GM19395 (cell line): ENCODE data around the gene COMMD7.
"Not testable (repeated sequence)": the region's sequence is repeated elsewhere in the genome, so short reads cannot be mapped to it uniquely, and the experiment has no call there.

Experiments
- ATAC-seq: cut with Tn5 transposase; IDR thresholded peaks from one replicate; pipeline ENCODE4 v1.9.1; 2021; ENCODE audit warnings: mild to moderate bottlenecking, moderate library complexity; ENCODE audit not compliant: unreplicated experiment

COMMD7 gene

DNA sequence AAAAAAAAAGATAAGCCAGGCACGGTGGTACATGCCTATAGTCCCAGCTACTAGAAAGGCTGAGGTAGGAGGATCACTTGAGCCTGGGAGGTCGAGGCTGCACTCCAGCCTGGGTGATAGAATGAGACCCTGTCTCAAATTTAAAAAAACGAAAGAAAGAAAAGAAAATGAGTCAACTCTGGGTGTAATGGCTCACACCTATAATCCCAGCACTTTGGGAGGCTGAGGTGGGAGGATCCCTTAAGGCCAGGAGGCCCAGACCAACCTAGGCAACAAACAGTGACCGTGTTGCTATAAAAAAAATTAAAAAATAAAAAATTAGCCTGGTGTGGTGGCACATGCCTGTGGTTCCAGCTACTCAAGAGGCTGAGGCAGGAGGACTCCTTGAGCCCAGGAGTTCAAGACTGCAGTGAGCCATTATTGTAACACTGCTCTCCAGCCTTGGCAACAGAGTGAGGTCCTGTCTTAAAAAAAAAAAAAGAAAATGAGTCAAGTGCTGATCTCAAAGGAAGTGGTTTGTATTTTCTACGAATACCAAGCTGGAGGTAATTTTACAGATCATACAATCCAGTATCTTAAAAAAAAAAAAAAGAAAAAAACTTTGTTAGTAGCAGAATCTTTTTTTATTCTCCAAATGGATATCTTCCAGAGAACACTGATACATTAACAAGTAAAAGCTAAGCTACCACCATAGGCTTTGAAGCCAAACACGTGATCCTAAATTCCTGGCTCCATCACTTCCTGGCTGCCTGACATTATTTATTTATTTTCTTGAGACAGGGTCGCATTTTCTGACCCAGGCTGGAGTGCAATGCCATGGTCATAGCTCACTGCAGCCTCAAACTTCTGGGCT is 5.7 kb downstream of the COMMD7 start:
- no peak for ATAC-seq

DNA sequence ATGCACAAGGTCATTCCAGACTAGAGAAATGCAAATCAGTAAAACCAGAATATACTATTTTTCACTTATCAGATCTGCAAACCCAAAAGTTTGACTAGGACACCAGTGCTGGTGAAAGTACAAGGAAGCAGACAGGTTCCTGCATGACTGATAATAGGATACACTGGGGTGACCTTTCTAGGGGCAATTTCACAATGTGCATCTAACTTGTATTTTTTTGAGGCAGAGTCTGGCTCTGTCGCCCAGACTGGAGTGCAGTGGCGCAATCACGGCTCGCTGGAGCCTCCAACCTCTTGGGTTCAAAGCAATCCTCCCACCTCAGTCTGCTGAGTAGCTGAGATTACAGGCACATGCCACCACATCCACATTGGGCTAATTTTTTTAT is 11.4 kb downstream of the COMMD7 start:
- no peak for ATAC-seq

DNA sequence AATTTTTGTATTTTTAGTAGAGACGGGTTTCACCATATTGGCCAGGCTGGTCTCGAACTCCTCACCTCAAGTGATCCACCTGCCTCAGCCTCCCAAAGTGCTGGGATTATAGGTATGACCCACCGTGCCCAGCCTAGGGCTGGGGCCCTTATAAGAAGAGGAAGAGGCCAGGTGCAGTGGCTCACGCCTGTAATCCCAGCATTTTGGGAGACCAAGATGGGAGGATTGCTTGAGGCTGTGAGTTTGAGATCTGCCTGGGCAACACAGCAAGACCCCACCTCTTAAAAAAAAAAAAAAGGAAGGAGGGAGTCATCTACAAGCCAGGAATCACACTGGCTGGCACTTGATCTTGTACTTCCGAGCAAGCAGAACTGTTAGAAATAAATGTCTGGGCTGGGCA is 13.9 kb downstream of the COMMD7 start:
- not testable (repeated sequence) for ATAC-seq

DNA sequence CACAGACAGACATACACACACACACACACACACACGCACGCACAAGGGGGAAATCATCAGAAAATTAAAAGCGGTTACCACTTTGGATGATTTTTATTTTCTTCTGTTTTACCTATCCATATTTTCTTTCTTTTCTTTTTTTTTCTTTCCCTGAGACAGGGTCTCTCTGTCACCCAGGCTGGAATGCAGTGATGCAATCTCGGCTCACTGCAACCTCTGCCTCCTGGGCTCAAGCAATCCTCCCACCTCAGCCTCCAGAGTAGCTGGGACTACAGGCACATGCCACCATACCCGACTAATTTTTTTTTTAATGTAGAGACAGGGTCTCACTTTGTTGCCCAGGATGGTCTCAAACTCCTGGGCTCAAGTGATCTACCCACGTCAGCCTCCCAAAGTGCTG is 14.8 kb downstream of the COMMD7 start:
- not testable (repeated sequence) for ATAC-seq

DNA sequence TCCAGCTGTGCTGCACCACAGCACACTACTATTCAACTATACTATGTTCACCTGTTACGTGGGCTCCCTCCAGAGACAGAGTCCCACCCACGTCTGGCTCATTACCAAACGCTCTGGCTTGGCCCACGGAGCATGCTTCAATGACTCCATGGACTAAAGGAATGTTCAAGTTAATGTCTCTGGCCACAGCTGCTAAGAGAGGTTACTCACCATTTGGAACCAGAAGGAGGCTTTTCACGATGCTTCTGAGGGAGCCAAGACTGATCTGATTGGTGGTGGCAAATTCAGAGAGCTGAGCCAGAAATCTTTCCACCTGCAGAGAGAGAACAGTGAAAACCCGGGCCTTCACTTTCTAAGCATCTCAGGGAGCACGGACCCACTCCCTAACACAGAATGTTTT is 15.6 kb downstream of the COMMD7 start:
- no peak for ATAC-seq

DNA sequence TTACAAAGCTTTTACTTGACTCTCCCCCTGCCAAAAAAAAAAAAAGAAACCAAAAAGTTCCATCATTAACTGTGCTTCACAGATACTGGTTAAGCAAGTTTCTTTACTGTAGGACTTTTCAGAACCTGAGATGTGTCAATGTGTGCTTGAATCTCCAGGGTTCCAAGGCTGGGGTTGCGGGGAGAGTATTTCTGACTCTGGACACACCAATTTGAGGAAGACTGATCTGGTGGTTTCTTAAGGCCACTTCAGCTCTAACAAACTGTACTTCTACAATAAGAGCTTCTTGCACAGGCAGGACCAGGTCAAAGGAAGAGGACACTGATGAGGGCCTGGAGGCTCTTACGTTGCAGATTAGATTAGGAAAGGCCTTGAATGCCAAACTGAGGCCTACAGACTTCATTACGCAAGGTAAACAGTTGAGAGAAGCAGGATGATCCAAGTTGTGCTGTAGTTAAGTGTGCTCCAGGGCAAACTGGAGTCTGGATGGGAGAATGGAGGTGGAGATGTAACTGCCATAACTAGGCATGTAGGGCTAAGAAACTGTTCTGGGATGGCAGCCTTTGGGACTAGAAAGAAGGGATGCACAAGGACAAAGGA is 24.4 kb downstream of the COMMD7 start:
- ATAC-seq = no peak

DNA sequence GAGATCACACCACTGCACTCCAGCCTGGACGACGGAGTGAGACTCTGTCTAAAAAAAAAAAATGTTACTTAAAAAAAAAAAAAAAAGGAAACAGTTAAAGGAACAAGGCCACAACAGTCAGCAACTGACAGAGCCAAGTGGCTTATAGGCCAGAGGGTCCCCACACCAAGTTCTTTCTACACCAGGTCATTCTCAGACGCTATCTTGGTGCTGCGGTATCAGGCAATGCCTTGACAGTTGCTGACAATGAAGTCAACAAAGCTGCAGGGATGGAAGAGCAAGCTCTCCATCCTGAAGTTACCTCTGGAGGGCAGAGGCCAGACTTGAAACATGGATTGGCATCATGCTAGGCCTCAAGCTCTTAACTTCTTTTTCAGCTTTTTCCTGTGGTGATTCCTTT is 31.9 kb downstream of the COMMD7 start:
- ATAC-seq = no peak

DNA sequence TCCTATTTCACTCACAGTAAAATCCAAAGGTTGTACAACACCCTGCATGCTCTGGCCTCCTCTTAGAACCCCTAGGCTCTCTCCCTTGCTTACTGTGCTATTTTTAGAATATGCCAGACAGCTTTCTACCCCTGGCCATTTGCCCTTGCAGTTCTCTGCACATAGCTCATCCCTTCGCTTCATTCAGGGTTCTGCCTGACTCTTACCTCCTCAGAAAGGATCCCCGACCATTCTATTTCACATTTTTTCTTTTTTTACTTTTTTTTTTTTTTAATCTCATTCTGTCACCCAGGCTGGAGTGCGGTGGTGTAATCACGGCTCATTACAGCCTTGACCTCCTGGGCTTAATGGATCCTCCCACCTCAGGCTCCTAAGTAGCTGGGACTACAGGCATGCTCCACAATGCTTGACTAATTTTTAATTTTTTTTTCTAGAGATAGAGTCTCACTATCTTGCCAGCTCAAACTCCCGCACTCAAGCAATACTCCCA is 33.6 kb downstream of the COMMD7 start:
- no peak for ATAC-seq

DNA sequence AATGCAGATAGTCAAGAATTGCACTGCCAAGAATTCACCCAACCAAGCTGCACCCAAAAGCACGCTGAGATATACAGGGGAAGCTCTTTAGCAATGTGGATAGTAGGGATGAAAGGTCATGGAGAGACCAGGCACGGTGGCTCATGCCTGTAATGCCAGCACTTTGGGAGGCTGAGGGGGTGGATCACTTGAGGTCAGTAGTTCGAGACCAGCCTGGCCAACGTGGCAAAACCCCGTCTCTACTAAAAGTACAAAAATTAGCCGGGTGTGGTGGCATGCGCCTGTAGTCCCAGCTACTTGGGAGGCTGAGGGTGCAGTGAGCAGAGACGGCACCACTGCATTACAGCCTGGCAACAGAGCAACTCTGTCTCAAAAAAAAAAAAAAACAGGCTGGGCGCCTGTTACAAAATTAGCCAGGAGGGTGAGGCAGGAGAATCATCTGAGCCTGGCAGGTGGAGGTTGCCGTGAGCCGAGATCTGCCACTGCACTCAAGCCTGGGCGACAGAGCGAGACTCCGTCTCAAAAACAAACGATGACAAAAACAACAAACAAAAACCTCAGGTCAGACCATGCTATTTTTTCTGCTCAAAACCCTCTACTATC is 34.1 kb downstream of the COMMD7 start:
- not testable (repeated sequence) for ATAC-seq

DNA sequence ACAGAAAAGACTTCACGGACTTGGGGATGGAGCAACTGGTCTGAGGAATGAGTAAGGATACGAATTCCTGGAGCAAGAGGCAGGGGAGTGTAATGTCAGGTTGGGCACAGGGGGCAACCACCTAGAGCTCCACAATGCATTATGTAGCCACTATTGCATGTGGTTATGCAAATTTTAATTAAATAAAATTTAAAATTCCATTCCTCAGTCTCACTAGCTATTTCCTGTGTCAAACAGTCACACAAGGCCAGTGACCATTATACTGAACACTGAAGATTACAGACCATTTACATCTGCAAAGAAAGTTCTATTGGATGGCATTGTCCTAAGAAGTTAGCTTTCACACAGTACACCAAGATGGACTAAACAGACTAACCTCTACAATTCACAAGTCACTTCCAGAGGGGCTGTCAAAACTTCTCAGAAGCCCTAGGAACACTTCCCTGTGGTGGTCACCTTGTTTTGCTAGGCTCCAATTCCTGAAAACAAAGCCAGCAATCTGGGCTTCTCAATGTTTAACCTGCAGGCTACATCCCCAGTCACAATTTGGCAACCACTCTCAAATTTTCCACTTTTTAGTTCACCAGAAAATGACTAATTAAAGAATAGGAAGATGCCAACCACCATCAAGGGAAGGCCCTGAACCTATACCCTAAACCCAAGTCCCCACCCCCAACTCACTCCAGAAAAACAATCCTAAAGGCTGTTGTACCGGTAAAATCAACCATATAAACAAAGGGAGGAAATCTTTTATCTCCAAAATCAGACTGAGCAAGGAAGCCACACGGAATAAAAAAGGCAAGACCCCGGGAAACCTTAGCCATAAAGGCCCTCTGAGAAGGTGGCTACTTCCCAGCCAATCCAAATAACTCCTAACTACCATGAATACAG is 35.3 kb downstream of the COMMD7 start:
- no peak for ATAC-seq

DNA sequence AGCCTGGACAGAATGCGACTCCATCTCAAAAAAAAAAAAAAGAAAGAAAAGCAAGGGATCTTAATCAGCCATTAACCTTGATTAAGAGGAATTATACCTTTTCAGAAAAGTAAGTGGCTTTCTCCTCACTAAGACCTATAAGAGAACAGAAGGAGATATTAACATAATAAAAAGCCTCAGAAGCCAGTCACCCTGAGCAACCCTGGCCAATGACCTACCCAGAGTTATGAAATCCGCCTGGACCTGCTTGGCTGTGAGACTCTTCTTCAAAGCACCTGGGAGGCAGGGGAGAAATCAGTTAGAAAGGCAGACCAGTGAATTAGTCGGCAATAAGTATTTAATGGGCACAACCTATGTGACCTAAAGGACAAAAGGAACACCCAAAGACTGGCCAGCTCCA is 36.8 kb downstream of the COMMD7 start:
- ATAC-seq = no peak

DNA sequence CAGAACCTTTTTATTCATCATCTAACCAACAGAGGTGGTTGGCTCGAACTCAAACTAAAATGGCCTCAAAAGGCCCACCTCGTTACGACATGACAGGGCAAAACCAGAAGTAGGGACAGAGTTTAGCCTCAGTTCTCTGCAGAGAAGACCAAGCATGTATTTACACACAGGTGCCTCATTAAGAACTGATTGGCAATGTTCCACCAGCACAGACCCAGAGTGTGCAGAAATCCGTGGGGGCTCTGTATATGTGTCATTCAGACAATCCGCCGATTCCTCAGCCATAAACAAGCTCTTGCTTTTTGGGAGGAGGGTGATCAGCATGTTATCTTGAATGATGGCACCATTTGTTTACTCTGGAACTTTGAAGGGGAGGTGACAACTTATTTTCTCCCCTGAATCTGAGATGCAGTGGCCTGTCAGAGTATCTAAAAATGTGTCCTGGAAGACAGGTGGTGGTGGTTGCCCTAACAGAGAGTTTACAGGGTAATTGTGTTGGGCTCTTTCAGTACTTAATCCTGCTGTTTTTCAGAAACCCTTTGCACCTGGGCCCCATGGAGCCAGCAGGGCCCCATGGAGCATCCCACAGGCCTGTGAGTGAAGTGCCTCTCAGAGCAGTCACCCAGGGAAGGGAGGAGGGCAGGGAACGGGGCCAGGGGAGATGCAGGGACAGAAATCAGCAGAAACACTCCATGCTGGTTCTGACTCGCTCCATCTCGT is 40.4 kb downstream of the COMMD7 start:
- ATAC-seq = no peak

DNA sequence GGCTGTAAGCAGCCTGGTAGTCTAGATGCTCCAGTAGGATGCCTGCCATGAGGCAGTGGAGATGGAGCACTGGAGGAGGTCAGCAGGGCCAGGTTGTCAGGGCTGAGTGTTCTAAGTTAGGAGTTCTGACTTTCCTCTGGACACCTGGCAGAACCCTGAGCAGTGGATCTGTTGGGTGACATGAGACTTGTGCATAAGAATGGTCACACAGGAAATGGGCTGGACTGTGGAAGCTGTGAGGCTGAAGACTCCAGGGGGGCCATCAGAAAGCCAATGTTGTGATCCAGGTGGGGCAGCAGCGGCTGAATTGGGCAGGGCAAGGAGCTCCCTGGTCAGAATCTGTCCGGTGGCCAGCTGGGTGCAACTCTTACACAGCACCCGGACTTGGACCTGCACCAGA is 45.7 kb downstream of the COMMD7 start:
- no peak for ATAC-seq

DNA sequence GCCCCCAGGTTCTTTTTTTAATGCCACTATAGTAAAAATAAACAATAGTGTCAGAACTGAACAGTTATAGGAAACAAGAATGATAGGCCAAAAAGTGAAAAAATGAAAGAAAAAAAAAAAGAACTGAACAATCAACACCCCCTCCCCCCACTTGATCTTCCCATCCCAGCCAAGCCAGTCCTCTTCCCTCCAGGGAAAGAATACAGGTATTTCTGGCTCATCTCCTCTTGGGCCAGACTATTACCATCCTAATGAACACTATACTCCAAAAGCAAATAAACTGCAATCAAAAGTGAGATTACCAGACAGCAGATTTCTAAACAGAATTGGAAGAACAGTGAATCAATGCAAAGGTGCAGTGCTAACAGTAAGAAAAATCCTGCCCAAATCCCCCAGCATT is 48.2 kb downstream of the COMMD7 start:
- ATAC-seq = no peak

DNA sequence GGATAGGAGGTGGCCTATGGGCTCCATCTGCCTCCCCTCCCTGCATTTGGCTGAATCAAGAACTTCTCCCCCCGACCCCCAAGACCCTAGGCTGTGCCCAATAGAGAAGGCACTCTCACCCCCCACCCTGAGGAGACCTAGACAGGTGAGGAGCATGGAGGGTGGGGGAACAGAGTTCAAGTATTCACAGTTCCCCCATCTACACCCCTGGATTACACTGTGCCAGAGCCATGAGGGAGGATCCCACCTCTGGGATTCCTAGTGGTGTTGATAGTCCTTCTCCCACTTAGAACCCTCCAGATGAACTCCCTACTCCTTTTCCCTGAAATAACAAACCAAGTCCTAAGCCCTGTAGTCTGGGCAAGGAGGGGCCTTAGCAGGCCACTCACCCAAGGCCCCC is 54.3 kb downstream of the COMMD7 start:
- not testable (repeated sequence) for ATAC-seq

DNA sequence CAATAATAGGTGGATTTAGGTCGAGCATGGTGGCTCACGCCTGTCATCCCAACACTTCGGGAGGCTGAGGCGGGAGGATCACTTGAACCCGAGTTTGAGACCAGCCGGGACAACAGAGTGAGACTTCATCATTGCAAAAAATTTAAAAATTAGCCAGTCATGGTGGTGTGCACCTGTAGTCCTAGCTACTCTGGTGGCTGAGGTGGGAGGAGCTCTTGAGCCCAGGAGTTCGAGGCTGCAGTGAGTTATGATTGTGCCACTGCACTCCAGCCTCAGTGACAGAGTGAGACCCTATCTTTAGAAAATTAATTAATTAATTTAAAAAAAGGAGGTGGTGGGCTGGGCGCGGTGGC is 56.1 kb downstream of the COMMD7 start:
- no peak for ATAC-seq

DNA sequence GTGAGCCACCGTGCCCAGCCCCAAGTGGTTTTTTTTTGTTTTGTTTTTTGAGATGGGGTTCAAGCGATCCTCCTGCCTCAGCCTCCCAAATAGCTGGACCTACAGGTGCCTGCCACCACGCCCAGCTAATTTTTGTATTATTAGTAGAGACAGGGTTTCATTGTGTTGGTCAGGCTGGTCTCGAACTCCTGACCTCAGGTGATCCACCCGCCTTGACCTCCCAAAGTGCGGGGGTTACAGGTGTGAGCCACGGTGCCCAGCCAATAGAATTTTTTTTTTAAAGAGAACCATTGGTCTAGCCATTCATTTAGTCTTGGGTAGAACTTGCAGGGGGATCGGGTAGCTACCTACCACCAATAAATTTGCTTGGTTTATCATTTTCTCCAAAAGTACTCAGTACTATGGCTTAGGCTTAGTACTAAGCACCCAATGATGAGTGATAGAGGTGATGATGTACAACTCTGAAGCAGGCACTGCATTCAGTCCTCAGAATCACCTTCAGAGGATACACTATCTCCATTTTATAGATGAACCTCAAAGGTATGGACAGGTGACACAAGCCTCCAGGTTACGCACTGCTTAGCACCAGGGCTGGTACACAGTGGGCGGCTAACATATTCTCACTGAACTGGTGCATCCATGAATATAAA is 56.6 kb downstream of the COMMD7 start:
- no peak for ATAC-seq

DNA sequence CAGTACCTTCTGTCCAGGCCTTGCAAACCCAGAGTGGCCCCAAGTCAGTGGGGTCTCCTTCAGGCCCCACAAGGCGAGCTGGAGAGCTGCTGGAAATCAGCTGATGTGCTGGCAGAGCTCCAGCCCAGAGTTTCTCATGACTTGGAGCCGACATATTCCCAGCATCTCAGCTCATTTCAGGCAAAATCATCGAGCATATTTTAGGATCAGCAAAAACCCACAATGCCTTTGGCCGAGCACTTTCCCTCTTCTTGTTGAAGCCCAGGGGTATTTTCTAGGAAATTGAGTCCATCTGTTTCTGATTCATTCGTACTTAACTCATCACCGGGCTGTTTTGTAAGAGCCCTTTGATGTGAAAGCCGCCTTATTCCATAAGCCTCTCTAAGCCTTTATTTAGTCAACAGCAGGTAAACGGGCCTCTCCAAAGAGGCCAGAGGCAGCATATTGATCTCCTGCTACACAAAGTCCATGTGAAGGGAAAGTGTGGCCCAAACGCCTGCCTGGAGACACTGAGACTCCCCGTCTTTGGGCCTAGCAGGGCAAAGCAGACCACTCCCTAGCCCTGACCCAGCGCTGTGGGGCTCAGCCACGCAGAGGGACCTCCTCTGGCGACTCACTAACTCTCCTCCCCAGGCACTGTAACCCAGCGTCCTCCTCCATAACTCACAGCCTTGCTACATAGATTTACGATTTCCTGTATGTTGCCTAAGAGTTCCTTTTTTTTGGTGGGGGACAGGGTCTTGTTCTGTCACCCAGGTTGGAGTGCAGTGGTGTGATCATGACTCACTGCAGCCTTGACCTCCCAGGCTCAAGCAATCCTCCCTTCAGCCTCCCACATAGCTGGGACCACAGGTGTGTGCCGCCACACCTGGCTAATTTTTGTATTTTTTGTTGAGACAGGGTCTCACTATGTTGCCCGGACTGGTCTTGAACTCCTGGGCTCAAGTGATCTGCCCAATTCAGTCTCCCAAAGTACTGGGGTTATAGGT is 57.4 kb downstream of the COMMD7 start:
- no peak for ATAC-seq

DNA sequence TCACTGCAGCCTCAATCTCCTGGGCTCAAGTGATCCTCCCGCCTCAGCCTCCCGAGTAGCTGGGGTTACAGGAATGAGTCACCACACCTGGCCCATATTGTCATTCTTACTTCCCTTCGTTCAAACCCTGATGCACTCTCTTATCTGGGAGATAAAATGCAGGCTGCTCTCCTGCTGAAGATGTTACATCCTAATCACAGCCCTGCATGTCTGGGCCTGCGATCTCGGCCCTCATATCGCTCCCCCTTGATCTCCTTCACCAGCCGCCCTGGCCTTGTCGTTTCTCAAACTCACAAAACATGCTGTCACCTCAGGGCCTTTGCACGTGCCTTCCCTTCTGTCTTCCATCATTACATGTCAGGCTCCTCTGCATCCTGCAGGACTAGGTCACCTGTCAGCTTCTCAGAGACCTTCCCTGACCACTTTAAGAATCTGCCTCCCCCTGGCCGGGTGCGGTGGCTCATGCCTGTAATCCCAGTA is 60.7 kb downstream of the COMMD7 start:
- ATAC-seq = no peak
